CD4-positive, alpha-beta T cell treated with Interleukin-2 at 100 ng/mL for 4 hours (primary cell): ENCODE results near the gene PKD2L2.
"Not testable (repeated sequence)": the region's sequence is repeated elsewhere in the genome, so short reads cannot be mapped to it uniquely, and the experiment has no call there.

ENCODE experiments used
- DNase-seq: peaks from one replicate; pipeline ENCODE4 v3.0.0-alpha.2; 2020; ENCODE audit warnings: low spot score

PKD2L2 gene

GRCh38 chr5:137888863-137889759 lies at the start of gene PKD2L2:
Gene PKD2L2, plus strand, starts transcription at chr5:137889457. Its CDS starts 35 bp downstream, at chr5:137889492.
- peak; percentile 85 for DNase-seq

GRCh38 chr5:137842296-137842695 lies 47.0 kb upstream of the PKD2L2 start:
- DNase-seq = no peak

- DNase-seq = no peak
These were observed 45.5 kb upstream of the PKD2L2 start for GRCh38 chr5:137843676-137844299.

GRCh38 chr5:137845472-137845871 lies 43.8 kb upstream of the PKD2L2 start:
- no peak for DNase-seq

- no peak for DNase-seq
These were observed 41.6 kb upstream of the PKD2L2 start for GRCh38 chr5:137847687-137848086.

GRCh38 chr5:137853165-137853564 lies 36.1 kb upstream of the PKD2L2 start:
- not testable (repeated sequence) for DNase-seq

- no peak for DNase-seq
These were observed 33.1 kb upstream of the PKD2L2 start for GRCh38 chr5:137856201-137856600.

GRCh38 chr5:137856916-137857862 lies 32.1 kb upstream of the PKD2L2 start:
- no peak for DNase-seq

- DNase-seq = no peak
These were observed 30.9 kb upstream of the PKD2L2 start for GRCh38 chr5:137858223-137858916.

GRCh38 chr5:137858954-137859353 lies 30.3 kb upstream of the PKD2L2 start:
- DNase-seq = no peak

- no peak for DNase-seq
These were observed 27.0 kb upstream of the PKD2L2 start for GRCh38 chr5:137862251-137862650.

- not testable (repeated sequence) for DNase-seq
These were observed 25.6 kb upstream of the PKD2L2 start for GRCh38 chr5:137863653-137864052.

- no peak for DNase-seq
These were observed 22.5 kb upstream of the PKD2L2 start for GRCh38 chr5:137866541-137867388.

- no peak for DNase-seq
These were observed 21.6 kb upstream of the PKD2L2 start, which contains the start of gene MYOT for GRCh38 chr5:137867664-137868063. Gene MYOT, plus strand, starts transcription at chr5:137867860. Its CDS starts 2,792 bp downstream, at chr5:137870652.

- DNase-seq = no peak
These were observed 18.5 kb upstream of the PKD2L2 start for GRCh38 chr5:137870647-137871339.

GRCh38 chr5:137871571-137871970 lies 17.7 kb upstream of the PKD2L2 start:
- no peak for DNase-seq

- DNase-seq = no peak
These were observed 16.8 kb upstream of the PKD2L2 start for GRCh38 chr5:137872466-137872865.

GRCh38 chr5:137876101-137876500 lies 13.2 kb upstream of the PKD2L2 start:
- DNase-seq = no peak

- DNase-seq = no peak
These were observed 8.9 kb upstream of the PKD2L2 start for GRCh38 chr5:137880313-137880712.

GRCh38 chr5:137887831-137888230 lies 1.4 kb upstream of the PKD2L2 start:
- no peak for DNase-seq
